ENCODE data around the gene DSC1. TPM values are rescaled to one million over a fixed set of nuclear protein-coding genes. Genes with fewer than 3 reads are reported as not detected.

The DSC1 gene
- total and polyA plus RNA-seq, 10 of the 15 experiments (the other 5 are each of a cell fraction or from before 2014, with no cell fraction given): 0.24 to 0.84 (median 0.44) TPM; not detected in 1

GRCh38 chr18:31116853-31117595 lies 45.6 kb downstream of the DSC1 start (continued):
- TF ChIP-seq TBL1XR1 (IDR thresholded peaks at IDR 0.05; ENCODE audit: low read depth, low read length) (no peak), PML (IDR thresholded peaks at IDR 0.05; ENCODE audit: low read length) (no peak), CBX3 (IDR thresholded peaks at IDR 0.05; ENCODE audit: borderline replicate concordance, low read depth) (no peak)

DNA sequence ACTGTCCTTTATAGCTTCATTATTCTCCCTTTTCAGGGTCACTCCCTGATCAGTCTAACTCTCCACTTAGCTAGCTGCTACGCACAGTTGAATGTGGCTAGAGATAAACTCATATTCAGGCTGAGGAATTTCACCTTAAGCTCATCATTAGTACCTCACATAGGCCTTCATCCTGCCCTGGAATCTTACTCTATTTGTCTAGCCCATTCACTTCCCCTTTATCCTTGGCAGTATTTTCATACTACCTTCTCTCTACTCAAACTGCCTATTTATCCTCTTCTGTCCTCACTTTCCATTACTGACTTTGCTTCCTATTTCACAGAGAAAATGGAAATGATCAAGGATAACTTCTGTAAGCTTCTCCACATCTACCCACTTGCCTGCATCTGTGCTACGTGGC lies 49.9 kb downstream of the DSC1 start:
- H2AFZ ChIP-seq (ENCODE audit: control insufficient read depth, low read depth, low read length): no peak overlapping the region
- ATAC-seq (no peak), DNase-seq (ENCODE audit: low read depth, low spot score) (no peak), FAIRE-seq (no peak)
- H3K4me2 ChIP-seq (ENCODE audit: control insufficient read depth, insufficient read depth): no peak overlapping the region
- H3K79me2 ChIP-seq (ENCODE audit: control insufficient read depth, insufficient read depth, low read length): no peaks in the 10 kb centered on the region
- ChIA-PET SMC1A (ENCODE audit: uncharacterized antibody, unreplicated experiment) (interaction anchor here (0.6 to 0.9 kb wide), 2 partner anchors 29 to 55 kb away, joined by 3 to 4 read pairs; no protein-coding TSS in a partner anchor), POLR2A (no interaction called here), CTCF (no interaction called here), RAD21 (ENCODE audit: unreplicated experiment) (no interaction called here)
- no peak overlapping the region for H3K4me3 ChIP-seq
- H3K4me1 ChIP-seq (ENCODE audit: control insufficient read depth, insufficient read depth, low read length): no peaks in the 10 kb centered on the region
- no peak overlapping the region for H3K9ac ChIP-seq (ENCODE audit: control insufficient read depth, insufficient read depth, low read length)
- H3K36me3 ChIP-seq (ENCODE audit: control insufficient read depth in 2 of 2, insufficient read depth in 2 of 2, low read length in 1 of 2): no peaks in the 10 kb centered on the region
- TF ChIP-seq JUNB (IDR thresholded peaks at IDR 0.05) (no peak), IRF3 (IDR thresholded peaks at IDR 0.05) (no peak), EED (IDR thresholded peaks at IDR 0.05; ENCODE audit: low read depth) (no peak), ZBTB40 (IDR thresholded peaks at IDR 0.05; ENCODE audit: borderline replicate concordance) (no peak), CREM (IDR thresholded peaks at IDR 0.05; ENCODE audit: low read depth) (no peak), USF2 (IDR thresholded peaks at IDR 0.05; ENCODE audit: borderline replicate concordance, low read depth, low read length) (no peak), EGR1 (IDR thresholded peaks at IDR 0.05; ENCODE audit: borderline replicate concordance in 1 of 2, low read depth in 2 of 2, low read length in 2 of 2) (no peak)
- in situ Hi-C loops (cut with MboI): no loop called here
- BruUV-seq (replicated peaks): no TSS peak
- H3K27me3 ChIP-seq (replicated peaks in 1 of 2; ENCODE audit: control insufficient read depth in 2 of 2, insufficient read depth in 2 of 2, low read length in 1 of 2): no peaks in the 10 kb centered on the region
- intact Hi-C loops (cut with micrococcal nuclease; ENCODE audit: unreplicated experiment): no loop called here
- WGBS (ENCODE audit: insufficient coverage, insufficient replicate concordance, low lambda C conversion rate, missing lambda C conversion rate): 4% methylated on average over 2 of the region's 2 CpGs
- no peaks in the 10 kb centered on the region for H4K20me1 ChIP-seq (ENCODE audit: control insufficient read depth, insufficient read depth)
- H3K27ac ChIP-seq (ENCODE audit: control insufficient read depth, insufficient read depth): no peak overlapping the region
- no peaks in the 10 kb centered on the region for H3K9me3 ChIP-seq (replicated peaks; ENCODE audit: control insufficient read depth, insufficient read depth, low read length)
